Astrocyte (in vitro differentiated cells and primary cell): ENCODE data around the gene MYBPC1.

Experiments
- EZH2 ChIP-seq: IDR thresholded peaks from 2 replicates; pipeline ENCODE4 v1.6.1; 2012; ENCODE audit warnings: mild to moderate bottlenecking, low read length, inconsistent platforms; ENCODE audit not compliant: insufficient read depth
- TF ChIP-seq, protein P1 (sequence below): IDR thresholded peaks from 2 replicates; pipeline ENCODE4 v1.5.1; 2011; ENCODE audit warnings: low read depth, mild to moderate bottlenecking, inconsistent platforms, low read length, moderate library complexity; ENCODE audit not compliant: insufficient read depth

DNA sequence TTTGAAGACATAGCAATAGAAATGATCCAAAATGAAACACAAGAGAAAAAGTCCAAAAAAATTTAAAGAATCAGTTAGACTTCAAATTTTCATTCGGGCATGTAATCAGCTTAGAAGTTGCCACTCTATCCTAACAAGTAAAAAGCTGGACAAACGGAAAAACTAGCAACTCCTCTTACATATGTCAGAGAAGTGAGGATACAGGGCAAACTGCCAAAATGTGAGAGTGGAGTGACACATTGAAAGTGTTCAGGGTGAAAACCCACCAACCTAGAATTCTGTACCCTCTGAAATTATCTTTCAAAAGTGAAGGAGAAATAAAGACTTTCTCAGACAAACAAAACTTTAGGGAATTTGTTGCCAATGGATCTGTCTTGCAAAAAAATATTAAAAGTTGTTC lies 60.6 kb downstream of the MYBPC1 start:
- TF ChIP-seq, protein P1, sequence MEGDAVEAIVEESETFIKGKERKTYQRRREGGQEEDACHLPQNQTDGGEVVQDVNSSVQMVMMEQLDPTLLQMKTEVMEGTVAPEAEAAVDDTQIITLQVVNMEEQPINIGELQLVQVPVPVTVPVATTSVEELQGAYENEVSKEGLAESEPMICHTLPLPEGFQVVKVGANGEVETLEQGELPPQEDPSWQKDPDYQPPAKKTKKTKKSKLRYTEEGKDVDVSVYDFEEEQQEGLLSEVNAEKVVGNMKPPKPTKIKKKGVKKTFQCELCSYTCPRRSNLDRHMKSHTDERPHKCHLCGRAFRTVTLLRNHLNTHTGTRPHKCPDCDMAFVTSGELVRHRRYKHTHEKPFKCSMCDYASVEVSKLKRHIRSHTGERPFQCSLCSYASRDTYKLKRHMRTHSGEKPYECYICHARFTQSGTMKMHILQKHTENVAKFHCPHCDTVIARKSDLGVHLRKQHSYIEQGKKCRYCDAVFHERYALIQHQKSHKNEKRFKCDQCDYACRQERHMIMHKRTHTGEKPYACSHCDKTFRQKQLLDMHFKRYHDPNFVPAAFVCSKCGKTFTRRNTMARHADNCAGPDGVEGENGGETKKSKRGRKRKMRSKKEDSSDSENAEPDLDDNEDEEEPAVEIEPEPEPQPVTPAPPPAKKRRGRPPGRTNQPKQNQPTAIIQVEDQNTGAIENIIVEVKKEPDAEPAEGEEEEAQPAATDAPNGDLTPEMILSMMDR = no peak
- TF ChIP-seq EZH2 = no peak
